GM12878 (cell line): ENCODE measurements around the gene PDE7B. TPM values are rescaled to one million over a fixed set of nuclear protein-coding genes. Genes with fewer than 3 reads are reported as not detected.

Source experiments
- ATAC-seq: fragments of 200-7000 bp; cut with Tn5 transposase; 3 replicates; pipeline ENCODE4 v1.9.1; 2020; ENCODE audit warnings: mild to moderate bottlenecking, moderate library complexity
- BruUV-seq: library from RNA; stranded (reverse); fragments of 400-500 nt; replicated peaks from 2 replicates; lab custom pipeline; 2021; lab: Mats Ljungman, UMichigan
- CTCF ChIA-PET: fragments of 300-600 bp; sonication (Branson Sonifier 250); formaldehyde crosslinking; extraction: SDS; loops from one replicate; lab custom pipeline; 2021; ENCODE audit warnings: inconsistent platforms; lab: Yijun Ruan, JAX
- POLR2A ChIA-PET: fragments of 350-600 bp; formaldehyde crosslinking; extraction: SDS; loops from one replicate; lab custom pipeline; 2021; ENCODE audit warnings: inconsistent platforms; lab: Charles Lee
- RAD21 ChIA-PET: fragments of 300-600 bp; sonication (Branson Sonifier 250); formaldehyde crosslinking; loops from one replicate; lab custom pipeline; 2023; ENCODE audit warnings: antibody characterized with exemption; ENCODE audit not compliant: unreplicated experiment; lab: Charles Lee
- SMC1A ChIA-PET: fragments of 300-600 bp; sonication (Branson Sonifier 250); formaldehyde crosslinking; loops from one replicate; lab custom pipeline; 2023; ENCODE audit not compliant: unreplicated experiment, uncharacterized antibody; lab: Charles Lee
- DNase-seq: peaks from one replicate; pipeline ENCODE4 v3.0.0-alpha.2; 2011; ENCODE audit warnings: low read depth, low spot score
- FAIRE-seq: peaks from 3 replicates; lab custom pipeline; 2011; peaks lifted over from hg19 to GRCh38; lab: Jason Lieb, UNC
- H2AFZ ChIP-seq: 2 replicates; pipeline ENCODE4 v1.6.0; 2011; ENCODE audit warnings: low read depth, low read length, control low read depth; ENCODE audit not compliant: control insufficient read depth
- H3K27ac ChIP-seq: 2 replicates; pipeline ENCODE4 v1.5.1; 2011; ENCODE audit warnings: control low read depth; ENCODE audit not compliant: control insufficient read depth, insufficient read depth
- H3K27me3 ChIP-seq, 2 experiments: replicated peaks in 1 of 2; 2 replicates each; pipeline versions ENCODE4 v1.6.0 to v1.6.1; 2011; ENCODE audit warnings: low read length in 1 of 2; ENCODE audit not compliant: control insufficient read depth in 2 of 2, insufficient read depth in 2 of 2
- H3K36me3 ChIP-seq, 2 experiments: 2 replicates each; pipeline ENCODE4 v1.5.1; 2011; ENCODE audit warnings: low read length in 1 of 2; ENCODE audit not compliant: control insufficient read depth in 2 of 2, insufficient read depth in 2 of 2
- H3K4me1 ChIP-seq: 2 replicates; pipeline ENCODE4 v1.6.1; 2011; ENCODE audit warnings: mild to moderate bottlenecking, low read length, moderate library complexity, mixed read lengths; ENCODE audit not compliant: control insufficient read depth, insufficient read depth
- H3K4me2 ChIP-seq: 2 replicates; pipeline ENCODE4 v1.6.0; 2011; ENCODE audit warnings: control low read depth; ENCODE audit not compliant: control insufficient read depth, insufficient read depth
- H3K4me3 ChIP-seq: fragments of 200-600 bp; sonication (generic); 2 replicates; pipeline ENCODE4 v1.5.1; 2016
- H3K79me2 ChIP-seq: 2 replicates; pipeline ENCODE4 v1.6.0; 2011; ENCODE audit warnings: low read length; ENCODE audit not compliant: control insufficient read depth, insufficient read depth
- H3K9ac ChIP-seq: 2 replicates; pipeline ENCODE4 v1.8.0; 2011; ENCODE audit warnings: low read length, control low read depth, mixed read lengths; ENCODE audit not compliant: control insufficient read depth, insufficient read depth
- H3K9me3 ChIP-seq: replicated peaks from 3 replicates; pipeline ENCODE4 v1.5.1; 2011; ENCODE audit warnings: mild to moderate bottlenecking, low read length; ENCODE audit not compliant: control insufficient read depth, insufficient read depth
- H4K20me1 ChIP-seq: 2 replicates; pipeline ENCODE4 v1.6.0; 2011; ENCODE audit not compliant: control insufficient read depth, insufficient read depth
- BMI1 ChIP-seq: fragments of 450-650 bp; IDR thresholded peaks from 2 replicates; pipeline ENCODE4 v1.6.1; 2016; ENCODE audit warnings: mild to moderate bottlenecking, moderate library complexity, borderline replicate concordance
- CBX3 ChIP-seq: fragments of 200-600 bp; sonication (generic); IDR thresholded peaks from 2 replicates; pipeline ENCODE4 v1.6.1; 2016; ENCODE audit warnings: low read depth, borderline replicate concordance
- DPF2 ChIP-seq: fragments of 450-650 bp; IDR thresholded peaks from 2 replicates; pipeline ENCODE4 v1.6.1; 2017; ENCODE audit warnings: mild to moderate bottlenecking
- ETV6 ChIP-seq, 2 experiments: fragments of 450-650 bp in 1 of 2; IDR thresholded peaks in 1 of 2; conservative IDR thresholded peaks in 1 of 2; 2 replicates each; pipeline ENCODE4 v1.6.1; 2014; ENCODE audit warnings: antibody characterized with exemption in 1 of 2, borderline replicate concordance in 1 of 2, low read depth in 1 of 2, mild to moderate bottlenecking in 1 of 2, moderate library complexity in 1 of 2
- MXI1 ChIP-seq: fragments of 150-350 bp; IDR thresholded peaks from 2 replicates; pipeline ENCODE4 v1.6.1; 2011; ENCODE audit warnings: low read depth, mild to moderate bottlenecking, inconsistent platforms, low read length, improper control_type of control experiment
- RBBP5 ChIP-seq: fragments of 200-600 bp; sonication (generic); conservative IDR thresholded peaks from 2 replicates; pipeline ENCODE4 v1.6.1; 2016
- RUNX3 ChIP-seq: IDR thresholded peaks from 2 replicates; pipeline ENCODE4 v1.6.1; 2012; ENCODE audit warnings: low read length, inconsistent platforms
- STAT3 ChIP-seq: IDR thresholded peaks from 2 replicates; pipeline ENCODE4 v1.6.1; 2011; ENCODE audit warnings: low read depth, low read length, improper control_type of control experiment
- YY1 ChIP-seq: IDR thresholded peaks from 2 replicates; pipeline ENCODE4 v1.6.1; 2011; ENCODE audit warnings: low read depth, mild to moderate bottlenecking, low read length
- WGBS: methylation state at CpG from one replicate; pipeline ENCODE4 v1.1.6; 2016; ENCODE audit warnings: low lambda C conversion rate; ENCODE audit not compliant: insufficient replicate concordance, insufficient coverage; ENCODE audit errors: missing lambda C conversion rate; 5-methylcytosine and 5-hydroxymethylcytosine counted together
- in situ Hi-C: fragments of 300-500 bp; cut with MboI; formaldehyde crosslinking; loops from 9 replicates; pipeline ENCODE4 v1.14.3; 2018; ENCODE audit warnings: mixed read lengths
- intact Hi-C: fragments of 100-400 bp; cut with micrococcal nuclease; formaldehyde crosslinking; loops from one replicate; pipeline ENCODE4 v1.14.2; 2022; ENCODE audit not compliant: unreplicated experiment
- polyA plus RNA-seq, 11 experiments: library from polyadenylated mRNA; depleted of rRNA in 4 of 11; unstranded in 6 of 11; stranded (reverse) in 5 of 11; fragments of >200 nt; fragmentation: Nextera tagmentation in 4 of 11; fragmentation: Illumina TruSeq in 1 of 11; extraction: Ambion mirVana in 4 of 11; extraction: Trizol in 1 of 11; gene quantifications; 1 replicate in 1 of 11; 2 replicates in 10 of 11; pipeline versions ENCODE4 v1.2.1 to v1.2.3, GENCODE V29; 2011 to 2016; ENCODE audit warnings: inconsistent platforms in 2 of 11, missing spikeins in 2 of 11, low read depth in 1 of 11
- total RNA-seq, 4 experiments: library from RNA; depleted of rRNA in 3 of 4; stranded (reverse); fragments of >200 nt in 3 of 4; fragmentation: Illumina TruSeq in 1 of 4; extraction: Trizol in 1 of 4; gene quantifications; 2 replicates each; pipeline versions ENCODE4 v1.2.1 to v1.2.3, GENCODE V29; 2013 to 2021
- TF ChIP-seq, protein P1 (sequence below): fragments of 450-650 bp; IDR thresholded peaks from 2 replicates; pipeline ENCODE4 v1.6.1; 2018; ENCODE audit warnings: borderline replicate concordance, mild to moderate bottlenecking; ENCODE audit not compliant: partially characterized antibody
- TF ChIP-seq, protein P2 (sequence below): fragments of 450-650 bp; IDR thresholded peaks from 2 replicates; pipeline ENCODE4 v1.6.1; 2017; ENCODE audit warnings: low read depth, mild to moderate bottlenecking, moderate library complexity

Gene PDE7B
- total and polyA plus RNA-seq, 10 of the 15 experiments (the other 5 are each of a cell fraction or from before 2014, with no cell fraction given) = not detected

DNA sequence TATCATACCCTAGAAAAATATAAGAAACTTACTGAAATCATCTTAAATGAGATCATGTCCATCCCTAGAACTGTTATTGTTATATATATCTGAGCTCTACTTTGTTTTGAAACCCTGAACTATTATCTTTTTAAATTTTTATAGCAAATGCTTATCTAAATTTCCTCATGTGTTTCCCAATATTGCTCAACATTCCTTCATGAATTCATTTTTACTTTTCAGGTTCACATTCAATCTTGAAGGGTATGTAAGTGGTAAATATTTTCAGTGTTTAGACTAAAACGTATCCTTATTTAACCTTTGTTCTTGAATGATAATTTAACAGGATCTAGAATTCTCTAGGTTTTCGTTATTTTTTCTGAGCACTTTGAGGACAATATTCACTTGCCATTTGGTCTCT is 23.9 kb downstream of the PDE7B start:
- no peak overlapping the region for H3K9ac ChIP-seq
- H3K4me1 ChIP-seq = peaks cover 8% of the 10 kb centered on the region
- H3K27me3 ChIP-seq = no peaks in the 10 kb centered on the region
- no TSS peak for BruUV-seq
- no peak overlapping the region for H3K27ac ChIP-seq
- ChIA-PET SMC1A (no interaction called here), RAD21 (no interaction called here)
- no peaks in the 10 kb centered on the region for H3K36me3 ChIP-seq
- WGBS = 59% methylated on average over 2 of the region's 2 CpGs
- no peak overlapping the region for H3K4me2 ChIP-seq
- in situ Hi-C loops = no loop called here
- ATAC-seq = no peak
- no peaks in the 10 kb centered on the region for H3K9me3 ChIP-seq
- TF ChIP-seq, protein P1, sequence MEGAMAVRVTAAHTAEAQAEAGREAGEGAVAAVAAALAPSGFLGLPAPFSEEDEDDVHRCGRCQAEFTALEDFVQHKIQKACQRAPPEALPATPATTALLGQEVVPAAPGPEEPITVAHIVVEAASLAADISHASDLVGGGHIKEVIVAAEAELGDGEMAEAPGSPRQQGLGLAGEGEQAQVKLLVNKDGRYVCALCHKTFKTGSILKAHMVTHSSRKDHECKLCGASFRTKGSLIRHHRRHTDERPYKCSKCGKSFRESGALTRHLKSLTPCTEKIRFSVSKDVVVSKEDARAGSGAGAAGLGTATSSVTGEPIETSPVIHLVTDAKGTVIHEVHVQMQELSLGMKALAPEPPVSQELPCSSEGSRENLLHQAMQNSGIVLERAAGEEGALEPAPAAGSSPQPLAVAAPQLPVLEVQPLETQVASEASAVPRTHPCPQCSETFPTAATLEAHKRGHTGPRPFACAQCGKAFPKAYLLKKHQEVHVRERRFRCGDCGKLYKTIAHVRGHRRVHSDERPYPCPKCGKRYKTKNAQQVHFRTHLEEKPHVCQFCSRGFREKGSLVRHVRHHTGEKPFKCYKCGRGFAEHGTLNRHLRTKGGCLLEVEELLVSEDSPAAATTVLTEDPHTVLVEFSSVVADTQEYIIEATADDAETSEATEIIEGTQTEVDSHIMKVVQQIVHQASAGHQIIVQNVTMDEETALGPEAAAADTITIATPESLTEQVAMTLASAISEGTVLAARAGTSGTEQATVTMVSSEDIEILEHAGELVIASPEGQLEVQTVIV = no peak
- TF ChIP-seq, all 136 proteins: peak for 0
- FAIRE-seq (no peak), DNase-seq (no peak)
- no peaks in the 10 kb centered on the region for H4K20me1 ChIP-seq
- no peaks in the 10 kb centered on the region for H3K79me2 ChIP-seq
- H2AFZ ChIP-seq = no peak overlapping the region
- ChIA-PET CTCF (interaction anchor here (1.2 to 1.3 kb wide), 3 partner anchors 22 to 339 kb away, joined by 3 to 4 read pairs (median 3); no protein-coding TSS in a partner anchor), POLR2A (no interaction called here)
- H3K4me3 ChIP-seq = no peak overlapping the region
- intact Hi-C loops = no loop called here

DNA sequence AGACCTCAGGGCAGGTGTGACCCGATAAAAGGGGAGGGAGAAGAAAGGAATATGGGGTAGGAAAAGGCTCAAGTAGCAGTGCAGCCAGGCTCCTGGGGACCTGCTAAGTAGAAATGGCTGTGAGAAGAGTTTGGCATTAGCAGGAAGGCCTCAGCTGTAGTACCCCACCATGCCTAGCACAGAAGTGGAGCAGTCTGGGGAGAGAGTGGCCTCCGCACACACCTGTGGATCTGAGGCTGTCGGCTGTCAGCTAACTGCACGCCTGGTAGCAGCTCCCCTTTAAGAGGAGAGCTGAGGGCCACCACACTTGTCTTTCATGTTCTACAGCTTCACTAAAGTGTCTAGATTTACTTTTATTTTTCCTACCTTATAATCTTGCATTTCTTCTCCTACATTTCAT is 24.6 kb downstream of the PDE7B start:
- Histone ChIP-seq H3K36me3 (no peaks in the 10 kb centered on the region), H3K4me2 (no peak overlapping the region), H3K4me1 (peaks cover 8% of the 10 kb centered on the region), H3K9me3 (no peaks in the 10 kb centered on the region), H3K27ac (no peak overlapping the region), H2AFZ (no peak overlapping the region), H4K20me1 (no peaks in the 10 kb centered on the region), H3K79me2 (no peaks in the 10 kb centered on the region), H3K9ac (no peak overlapping the region), H3K4me3 (no peak overlapping the region), H3K27me3 (no peaks in the 10 kb centered on the region)
- no peak for DNase-seq
- WGBS = 63% methylated on average over 4 of the region's 4 CpGs
- FAIRE-seq = no peak
- ATAC-seq = no peak
- SMC1A ChIA-PET = no interaction called here
- POLR2A ChIA-PET = no interaction called here
- BruUV-seq = no TSS peak
- intact Hi-C loops (no loop called here), in situ Hi-C loops (no loop called here)
- CTCF ChIA-PET = interaction anchor here (1.3 kb wide), 1 partner anchor 340 kb away, joined by 3 read pairs; no protein-coding TSS in a partner anchor
- RAD21 ChIA-PET = no interaction called here
- no peak for TF ChIP-seq ETV6 (conservative IDR thresholded peaks at IDR 0.05 in 1 of 2, IDR thresholded peaks at IDR 0.05 in 1 of 2; ENCODE audit: borderline replicate concordance in 1 of 2, low read depth in 1 of 2)
- TF ChIP-seq BMI1 = no peak
- TF ChIP-seq CBX3 = no peak
- no peak for TF ChIP-seq MXI1
- TF ChIP-seq STAT3 = no peak
- no peak for TF ChIP-seq RUNX3
- no peak for TF ChIP-seq YY1
- TF ChIP-seq, protein P2, sequence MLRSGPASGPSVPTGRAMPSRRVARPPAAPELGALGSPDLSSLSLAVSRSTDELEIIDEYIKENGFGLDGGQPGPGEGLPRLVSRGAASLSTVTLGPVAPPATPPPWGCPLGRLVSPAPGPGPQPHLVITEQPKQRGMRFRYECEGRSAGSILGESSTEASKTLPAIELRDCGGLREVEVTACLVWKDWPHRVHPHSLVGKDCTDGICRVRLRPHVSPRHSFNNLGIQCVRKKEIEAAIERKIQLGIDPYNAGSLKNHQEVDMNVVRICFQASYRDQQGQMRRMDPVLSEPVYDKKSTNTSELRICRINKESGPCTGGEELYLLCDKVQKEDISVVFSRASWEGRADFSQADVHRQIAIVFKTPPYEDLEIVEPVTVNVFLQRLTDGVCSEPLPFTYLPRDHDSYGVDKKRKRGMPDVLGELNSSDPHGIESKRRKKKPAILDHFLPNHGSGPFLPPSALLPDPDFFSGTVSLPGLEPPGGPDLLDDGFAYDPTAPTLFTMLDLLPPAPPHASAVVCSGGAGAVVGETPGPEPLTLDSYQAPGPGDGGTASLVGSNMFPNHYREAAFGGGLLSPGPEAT = no peak
- TF ChIP-seq RBBP5 = no peak
- no peak for TF ChIP-seq DPF2
